ENCODE measurements around the gene CLGN. TPM values are rescaled to one million over a fixed set of nuclear protein-coding genes. Genes with fewer than 3 reads are reported as not detected.

CLGN gene
- total and polyA plus RNA-seq, 10 of the 15 experiments (the other 5 are each of a cell fraction or from before 2014, with no cell fraction given) = 0.11 to 1.0 (median 0.62) TPM

DNA sequence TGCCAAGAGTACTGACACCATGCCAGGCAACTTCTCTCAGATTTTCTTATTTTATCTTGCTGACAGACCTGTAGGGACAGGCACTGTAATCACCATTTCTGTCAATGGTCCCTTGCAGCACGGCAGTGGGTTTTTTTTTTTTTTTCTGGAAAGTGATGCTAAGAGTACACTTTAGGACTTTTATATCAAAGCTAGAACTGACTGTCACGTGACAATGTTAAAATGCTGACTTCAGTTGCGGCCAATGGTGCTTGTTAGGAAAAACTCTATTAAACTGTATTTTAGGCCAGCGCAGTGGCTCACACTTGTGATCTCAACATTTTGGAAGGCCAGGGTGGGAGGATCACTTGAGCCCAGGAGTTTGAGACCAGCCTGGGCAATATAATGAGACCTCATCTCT is 66.3 kb downstream of the CLGN start:
- no peaks in the 10 kb centered on the region for H3K4me1 ChIP-seq (ENCODE audit: control insufficient read depth, insufficient read depth, low read length)
- ChIA-PET SMC1A (ENCODE audit: uncharacterized antibody, unreplicated experiment) (interaction anchor here (1.4 to 3.4 kb wide), 5 partner anchors 13 to 248 kb away, joined by 4 to 39 read pairs (median 5); partner anchors contain the start of gene SCOC), CTCF (interaction anchor here (1.0 to 5.9 kb wide), 9 partner anchors 14 to 492 kb away, joined by 3 to 88 read pairs (median 8); partner anchors contain the start of gene SCOC), POLR2A (no interaction called here), RAD21 (ENCODE audit: unreplicated experiment) (interaction anchor here (0.7 to 5.0 kb wide), 2 partner anchors 31 to 248 kb away, joined by 3 to 28 read pairs; no protein-coding TSS in a partner anchor)
- intact Hi-C loops (cut with micrococcal nuclease; ENCODE audit: unreplicated experiment) (no loop called here), in situ Hi-C loops (cut with MboI) (loop anchor here (5.0 kb wide), 1 partner anchor 491 kb away; no protein-coding TSS in a partner anchor)
- no peak overlapping the region for H3K4me3 ChIP-seq
- no peak for TF ChIP-seq RCOR1 (conservative IDR thresholded peaks at IDR 0.05; ENCODE audit: low read depth, low read length)
- no peaks in the 10 kb centered on the region for H3K36me3 ChIP-seq (ENCODE audit: control insufficient read depth in 2 of 2, insufficient read depth in 2 of 2, low read length in 1 of 2)
- H3K27ac ChIP-seq (ENCODE audit: control insufficient read depth, insufficient read depth) = no peak overlapping the region
- H3K9me3 ChIP-seq (replicated peaks; ENCODE audit: control insufficient read depth, insufficient read depth, low read length) = no peaks in the 10 kb centered on the region
- FAIRE-seq (no peak), DNase-seq (ENCODE audit: low read depth, low spot score) (no peak), ATAC-seq (no peak)
- no peaks in the 10 kb centered on the region for H3K79me2 ChIP-seq (ENCODE audit: control insufficient read depth, insufficient read depth, low read length)
- H4K20me1 ChIP-seq (ENCODE audit: control insufficient read depth, insufficient read depth) = no peaks in the 10 kb centered on the region
- WGBS (ENCODE audit: insufficient coverage, insufficient replicate concordance, low lambda C conversion rate, missing lambda C conversion rate) = 71% methylated on average over 4 of the region's 4 CpGs
- H3K4me2 ChIP-seq (ENCODE audit: control insufficient read depth, insufficient read depth) = no peak overlapping the region
- H3K27me3 ChIP-seq (replicated peaks in 1 of 2; ENCODE audit: control insufficient read depth in 2 of 2, insufficient read depth in 2 of 2, low read length in 1 of 2) = no peaks in the 10 kb centered on the region
- no TSS peak for BruUV-seq (replicated peaks)
- H2AFZ ChIP-seq (ENCODE audit: control insufficient read depth, low read depth, low read length) = no peak overlapping the region
- H3K9ac ChIP-seq (ENCODE audit: control insufficient read depth, insufficient read depth, low read length) = no peak overlapping the region

DNA sequence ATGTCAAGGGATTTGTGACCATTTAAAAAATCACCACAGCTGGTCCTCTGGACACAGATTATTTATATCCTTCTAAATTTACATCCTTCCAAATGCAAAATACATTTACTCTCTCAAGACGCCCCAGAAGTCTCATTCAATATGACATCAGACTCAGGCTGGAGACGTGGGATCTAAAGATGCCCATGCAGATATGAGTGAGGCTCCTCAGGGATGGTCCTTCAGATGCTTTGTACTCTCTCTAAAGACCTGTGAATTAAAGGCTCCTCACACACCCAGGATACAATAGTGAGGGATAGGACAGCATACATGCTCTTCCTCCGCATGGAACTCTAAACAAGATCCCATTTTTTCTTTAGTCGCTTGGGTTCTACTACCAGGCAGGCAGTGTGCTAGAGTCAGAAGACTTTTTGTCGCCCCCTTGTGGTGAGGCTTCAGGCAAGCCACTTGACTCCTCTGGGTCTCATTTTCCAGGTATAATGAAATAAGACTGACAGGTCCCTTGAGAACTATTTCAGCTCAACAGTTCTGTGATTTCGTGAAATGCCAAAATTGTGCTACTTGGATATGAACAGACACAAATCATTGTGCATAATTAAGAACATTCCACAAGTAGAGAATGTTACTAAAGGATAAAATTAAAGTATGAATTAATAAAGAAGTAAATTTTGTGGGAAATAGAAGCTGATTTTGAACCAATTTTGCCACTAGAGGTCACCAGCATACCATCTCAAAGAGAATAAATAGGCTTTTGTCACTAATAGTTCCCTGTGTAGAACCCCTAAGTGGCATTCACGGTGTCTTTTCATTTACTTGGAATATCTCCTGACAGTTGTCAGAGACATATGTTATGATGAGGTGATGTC is 67.7 kb downstream of the CLGN start:
- Histone ChIP-seq H3K4me3 (no peak overlapping the region), H3K9me3 (replicated peaks; ENCODE audit: control insufficient read depth, insufficient read depth, low read length) (no peaks in the 10 kb centered on the region), H3K4me1 (ENCODE audit: control insufficient read depth, insufficient read depth, low read length) (no peaks in the 10 kb centered on the region), H2AFZ (ENCODE audit: control insufficient read depth, low read depth, low read length) (no peak overlapping the region), H3K4me2 (ENCODE audit: control insufficient read depth, insufficient read depth) (no peak overlapping the region), H3K27ac (ENCODE audit: control insufficient read depth, insufficient read depth) (no peak overlapping the region), H4K20me1 (ENCODE audit: control insufficient read depth, insufficient read depth) (no peaks in the 10 kb centered on the region), H3K36me3 (ENCODE audit: control insufficient read depth in 2 of 2, insufficient read depth in 2 of 2, low read length in 1 of 2) (no peaks in the 10 kb centered on the region), H3K27me3 (replicated peaks in 1 of 2; ENCODE audit: control insufficient read depth in 2 of 2, insufficient read depth in 2 of 2, low read length in 1 of 2) (no peaks in the 10 kb centered on the region), H3K9ac (ENCODE audit: control insufficient read depth, insufficient read depth, low read length) (no peak overlapping the region), H3K79me2 (ENCODE audit: control insufficient read depth, insufficient read depth, low read length) (no peaks in the 10 kb centered on the region)
- POLR2A ChIA-PET = interaction anchor here (0.6 to 1.4 kb wide), 2 partner anchors 14 to 304 kb away, joined by 3 to 4 read pairs; partner anchors contain the start of gene SCOC
- FAIRE-seq (peak; percentile 86), ATAC-seq (peak; percentile 100), DNase-seq (ENCODE audit: low read depth, low spot score) (no peak)
- CTCF ChIA-PET = interaction anchor here (0.6 to 5.9 kb wide), 52 partner anchors 9 to 757 kb away, joined by 3 to 88 read pairs (median 4); partner anchors contain the start of genes CLGN, ELMOD2 and SCOC
- RAD21 ChIA-PET (ENCODE audit: unreplicated experiment) = interaction anchor here (0.8 to 5.0 kb wide), 15 partner anchors 9 to 526 kb away, joined by 3 to 28 read pairs (median 5); partner anchors contain the start of gene SCOC
- intact Hi-C loops (cut with micrococcal nuclease; ENCODE audit: unreplicated experiment) (loop anchor here (1.0 kb wide), 3 partner anchors 251 to 492 kb away; no protein-coding TSS in a partner anchor), in situ Hi-C loops (cut with MboI) (loop anchor here (5.0 kb wide), 2 partner anchors 253 to 493 kb away; no protein-coding TSS in a partner anchor)
- SMC1A ChIA-PET (ENCODE audit: uncharacterized antibody, unreplicated experiment) = interaction anchor here (0.7 to 3.4 kb wide), 28 partner anchors 9 to 757 kb away, joined by 3 to 39 read pairs (median 4); partner anchors contain the start of gene SCOC
- BruUV-seq (replicated peaks) = no TSS peak
- WGBS (ENCODE audit: insufficient coverage, insufficient replicate concordance, low lambda C conversion rate, missing lambda C conversion rate) = 1% methylated on average over 7 of the region's 7 CpGs
- TF ChIP-seq SMC3 (IDR thresholded peaks at IDR 0.05; ENCODE audit: borderline replicate concordance, low read length) (peak; percentile 34; the same call in 1 of the 2 replicates), PRDM15 (CRISPR knock-in tag; IDR thresholded peaks at IDR 0.05) (no peak), RAD21 (IDR thresholded peaks at IDR 0.05; ENCODE audit: insufficient read depth, low read depth, low read length) (peak; percentile 62)
- TF ChIP-seq, protein P1, sequence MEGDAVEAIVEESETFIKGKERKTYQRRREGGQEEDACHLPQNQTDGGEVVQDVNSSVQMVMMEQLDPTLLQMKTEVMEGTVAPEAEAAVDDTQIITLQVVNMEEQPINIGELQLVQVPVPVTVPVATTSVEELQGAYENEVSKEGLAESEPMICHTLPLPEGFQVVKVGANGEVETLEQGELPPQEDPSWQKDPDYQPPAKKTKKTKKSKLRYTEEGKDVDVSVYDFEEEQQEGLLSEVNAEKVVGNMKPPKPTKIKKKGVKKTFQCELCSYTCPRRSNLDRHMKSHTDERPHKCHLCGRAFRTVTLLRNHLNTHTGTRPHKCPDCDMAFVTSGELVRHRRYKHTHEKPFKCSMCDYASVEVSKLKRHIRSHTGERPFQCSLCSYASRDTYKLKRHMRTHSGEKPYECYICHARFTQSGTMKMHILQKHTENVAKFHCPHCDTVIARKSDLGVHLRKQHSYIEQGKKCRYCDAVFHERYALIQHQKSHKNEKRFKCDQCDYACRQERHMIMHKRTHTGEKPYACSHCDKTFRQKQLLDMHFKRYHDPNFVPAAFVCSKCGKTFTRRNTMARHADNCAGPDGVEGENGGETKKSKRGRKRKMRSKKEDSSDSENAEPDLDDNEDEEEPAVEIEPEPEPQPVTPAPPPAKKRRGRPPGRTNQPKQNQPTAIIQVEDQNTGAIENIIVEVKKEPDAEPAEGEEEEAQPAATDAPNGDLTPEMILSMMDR (IDR thresholded peaks at IDR 0.05 in 2 of 3, conservative IDR thresholded peaks at IDR 0.05 in 1 of 3; ENCODE audit: control insufficient read depth in 2 of 3, extremely low read depth in 1 of 3, insufficient read depth in 1 of 3, low read depth in 3 of 3, low read length in 3 of 3) = peak; percentile 68 to 77 (median 74)
- TF ChIP-seq, protein P2, sequence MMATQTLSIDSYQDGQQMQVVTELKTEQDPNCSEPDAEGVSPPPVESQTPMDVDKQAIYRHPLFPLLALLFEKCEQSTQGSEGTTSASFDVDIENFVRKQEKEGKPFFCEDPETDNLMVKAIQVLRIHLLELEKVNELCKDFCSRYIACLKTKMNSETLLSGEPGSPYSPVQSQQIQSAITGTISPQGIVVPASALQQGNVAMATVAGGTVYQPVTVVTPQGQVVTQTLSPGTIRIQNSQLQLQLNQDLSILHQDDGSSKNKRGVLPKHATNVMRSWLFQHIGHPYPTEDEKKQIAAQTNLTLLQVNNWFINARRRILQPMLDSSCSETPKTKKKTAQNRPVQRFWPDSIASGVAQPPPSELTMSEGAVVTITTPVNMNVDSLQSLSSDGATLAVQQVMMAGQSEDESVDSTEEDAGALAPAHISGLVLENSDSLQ (IDR thresholded peaks at IDR 0.05) = peak; percentile 85
